ENCODE data around the gene CLGN.

DNA sequence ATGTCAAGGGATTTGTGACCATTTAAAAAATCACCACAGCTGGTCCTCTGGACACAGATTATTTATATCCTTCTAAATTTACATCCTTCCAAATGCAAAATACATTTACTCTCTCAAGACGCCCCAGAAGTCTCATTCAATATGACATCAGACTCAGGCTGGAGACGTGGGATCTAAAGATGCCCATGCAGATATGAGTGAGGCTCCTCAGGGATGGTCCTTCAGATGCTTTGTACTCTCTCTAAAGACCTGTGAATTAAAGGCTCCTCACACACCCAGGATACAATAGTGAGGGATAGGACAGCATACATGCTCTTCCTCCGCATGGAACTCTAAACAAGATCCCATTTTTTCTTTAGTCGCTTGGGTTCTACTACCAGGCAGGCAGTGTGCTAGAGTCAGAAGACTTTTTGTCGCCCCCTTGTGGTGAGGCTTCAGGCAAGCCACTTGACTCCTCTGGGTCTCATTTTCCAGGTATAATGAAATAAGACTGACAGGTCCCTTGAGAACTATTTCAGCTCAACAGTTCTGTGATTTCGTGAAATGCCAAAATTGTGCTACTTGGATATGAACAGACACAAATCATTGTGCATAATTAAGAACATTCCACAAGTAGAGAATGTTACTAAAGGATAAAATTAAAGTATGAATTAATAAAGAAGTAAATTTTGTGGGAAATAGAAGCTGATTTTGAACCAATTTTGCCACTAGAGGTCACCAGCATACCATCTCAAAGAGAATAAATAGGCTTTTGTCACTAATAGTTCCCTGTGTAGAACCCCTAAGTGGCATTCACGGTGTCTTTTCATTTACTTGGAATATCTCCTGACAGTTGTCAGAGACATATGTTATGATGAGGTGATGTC is 67.7 kb downstream of the CLGN start:
- peak; percentile 94 for TF ChIP-seq CTCF (conservative IDR thresholded peaks at IDR 0.05)
- TF ChIP-seq EZH2 (IDR thresholded peaks at IDR 0.05; ENCODE audit: low read depth), result no peak

Measured in PC-9 (cell line).